HCT116 (cell line): ENCODE data around the gene NDUFS7. TPM values are rescaled to one million over a fixed set of nuclear protein-coding genes. Genes with fewer than 3 reads are reported as not detected.
"Not testable (repeated sequence)": the region's sequence is repeated elsewhere in the genome, so short reads cannot be mapped to it uniquely, and the experiment has no call there.

Experiments used
- ATAC-seq: fragments of 200-7000 bp; cut with Tn5 transposase; 2 replicates; pipeline ENCODE4 v1.9.1; 2020; ENCODE audit warnings: mild to moderate bottlenecking, moderate library complexity
- BruUV-seq: library from RNA; stranded (reverse); fragments of 400-500 nt; replicated peaks from 2 replicates; lab custom pipeline; 2021; lab: Mats Ljungman, UMichigan
- CTCF ChIA-PET: fragments of 300-600 bp; sonication (Branson Sonifier 250); formaldehyde crosslinking; loops from one replicate; lab custom pipeline; 2021; ENCODE audit warnings: antibody characterized with exemption; lab: Charles Lee
- POLR2A ChIA-PET: fragments of 300-600, 350-600 bp; sonication (Branson Sonifier 250); formaldehyde crosslinking; loops from one replicate; lab custom pipeline; 2021; ENCODE audit warnings: antibody characterized with exemption; lab: Charles Lee
- RAD21 ChIA-PET, 2 experiments: fragments of 300-600 bp; sonication (Branson Sonifier 250); formaldehyde crosslinking; loops; one replicate each; lab custom pipeline; 2023; ENCODE audit warnings: low total read pairs in 2 of 2; ENCODE audit not compliant: uncharacterized antibody in 2 of 2, unreplicated experiment in 2 of 2, low non-redundant PET in 1 of 2; lab: Charles Lee
- DNase-seq: peaks from one replicate; pipeline ENCODE4 v3.0.0-alpha.2; 2010; ENCODE audit warnings: low read depth, low spot score
- H2AFZ ChIP-seq: fragments of 200-600 bp; shearing (Covaris generic), sonication (generic); 2 replicates; pipeline ENCODE4 v1.6.1; 2017; ENCODE audit warnings: low read depth, mixed run types, mixed read lengths, antibody characterized with exemption, low read length; ENCODE audit not compliant: poor library complexity, severe bottlenecking
- H3K27ac ChIP-seq: 2 replicates; pipeline ENCODE4 v1.5.1; 2012; ENCODE audit warnings: low read depth, low read length
- H3K27me3 ChIP-seq: fragments of 200-600 bp; sonication (generic); 2 replicates; pipeline ENCODE4 v1.6.1; 2016; ENCODE audit warnings: mixed run types, low read length, mixed read lengths; ENCODE audit not compliant: insufficient read depth
- H3K36me3 ChIP-seq, 2 experiments: fragments of 200-500 bp in 1 of 2; fragments of 200-600 bp in 1 of 2; sonication (Bioruptor generic) in 1 of 2; sonication (generic) in 1 of 2; 2 replicates each; pipeline versions ENCODE4 v1.5.1 to v1.6.1; 2014 to 2016; ENCODE audit warnings: low read length in 2 of 2, inconsistent platforms in 1 of 2, mixed read lengths in 1 of 2, mixed run types in 1 of 2; ENCODE audit not compliant: insufficient read depth in 2 of 2, control insufficient read depth in 1 of 2
- H3K4me1 ChIP-seq, 2 experiments: fragments of 200-600 bp in 1 of 2; sonication (generic) in 1 of 2; 2 replicates each; pipeline versions ENCODE4 v1.5.1 to v1.6.1; 2012 to 2017; ENCODE audit warnings: low read length in 2 of 2, inconsistent platforms in 1 of 2, mild to moderate bottlenecking in 1 of 2, mixed read lengths in 1 of 2, mixed run types in 1 of 2, moderate library complexity in 1 of 2; ENCODE audit not compliant: insufficient read depth in 2 of 2, control insufficient read depth in 1 of 2
- H3K4me2 ChIP-seq: fragments of 200-600 bp; sonication (generic); 2 replicates; pipeline ENCODE4 v1.6.1; 2017; ENCODE audit warnings: mixed run types, low read length, mixed read lengths
- H3K4me3 ChIP-seq, 2 experiments: fragments of 200-600 bp in 1 of 2; sonication (generic) in 1 of 2; replicated peaks in 1 of 2; 2 replicates each; pipeline ENCODE4 v1.5.1; 2011 to 2016; ENCODE audit warnings: low read length in 2 of 2, control low read depth in 1 of 2, low read depth in 1 of 2, mild to moderate bottlenecking in 1 of 2, mixed read lengths in 1 of 2, mixed run types in 1 of 2
- H3K79me2 ChIP-seq: fragments of 200-600 bp; sonication (generic); 2 replicates; pipeline ENCODE4 v1.6.1; 2017; ENCODE audit warnings: mild to moderate bottlenecking, mixed run types, low read length, moderate library complexity, mixed read lengths; ENCODE audit not compliant: insufficient read depth
- H3K9ac ChIP-seq: fragments of 200-600 bp; sonication (generic); 2 replicates; pipeline ENCODE4 v1.6.1; 2016; ENCODE audit warnings: low read length, mixed read lengths
- H3K9me2 ChIP-seq: fragments of 200-600 bp; sonication (generic), shearing (Covaris generic); 2 replicates; pipeline ENCODE4 v1.6.1; 2017; ENCODE audit warnings: mixed run types, mild to moderate bottlenecking, moderate library complexity; ENCODE audit not compliant: insufficient read depth
- H3K9me3 ChIP-seq, 2 experiments: fragments of 200-500 bp in 1 of 2; fragments of 200-600 bp in 1 of 2; sonication (Bioruptor generic) in 1 of 2; sonication (generic) in 1 of 2; 2 replicates each; pipeline ENCODE4 v1.6.1; 2014 to 2017; ENCODE audit warnings: low read length in 2 of 2, mixed read lengths in 2 of 2, inconsistent platforms in 1 of 2, low read depth in 1 of 2, mild to moderate bottlenecking in 1 of 2, mixed run types in 1 of 2, moderate library complexity in 1 of 2; ENCODE audit not compliant: control insufficient read depth in 1 of 2, insufficient read depth in 1 of 2
- H4K20me1 ChIP-seq: fragments of 200-600 bp; sonication (generic), shearing (Covaris generic); 2 replicates; pipeline ENCODE4 v1.6.1; 2017; ENCODE audit warnings: mixed run types, mild to moderate bottlenecking, moderate library complexity; ENCODE audit not compliant: insufficient read depth
- MAX ChIP-seq: IDR thresholded peaks from 2 replicates; pipeline ENCODE4 v1.6.1; 2012
- YY1 ChIP-seq: IDR thresholded peaks from 2 replicates; pipeline ENCODE4 v1.6.1; 2011; ENCODE audit warnings: low read length, low read depth, moderate library complexity, mild to moderate bottlenecking; ENCODE audit not compliant: insufficient replicate concordance; ENCODE audit errors: extremely low read depth
- intact Hi-C: fragments of 100-400 bp; cut with micrococcal nuclease; formaldehyde crosslinking; loops from 2 replicates; pipeline ENCODE4 v1.10.0; 2022
- total RNA-seq: library from RNA; stranded (reverse); gene quantifications from one replicate; pipeline ENCODE4 v1.2.1, GENCODE V29; 2021; ENCODE audit not compliant: unreplicated experiment
- TF ChIP-seq, protein P1 (sequence below): IDR thresholded peaks from 2 replicates; pipeline ENCODE4 v1.6.1; 2012

The NDUFS7 gene
- total RNA-seq, 1 experiment from 2014 or later: 114 TPM

GRCh38 chr19:1418951-1419738 lies 35.4 kb downstream of the NDUFS7 start:
- no peak for ATAC-seq
- Histone ChIP-seq H3K4me1 (peaks cover 17 to 22% of the 10 kb centered on the region in 2 experiments; a peak in 3 of 4 replicates), H3K4me2 (no peak overlapping the region), H3K27me3 (no peaks in the 10 kb centered on the region), H2AFZ (no peak overlapping the region)
- POLR2A ChIA-PET: no interaction called here
- intact Hi-C loops: no loop called here
- TF ChIP-seq MAX: no peak
- TF ChIP-seq, protein P1, sequence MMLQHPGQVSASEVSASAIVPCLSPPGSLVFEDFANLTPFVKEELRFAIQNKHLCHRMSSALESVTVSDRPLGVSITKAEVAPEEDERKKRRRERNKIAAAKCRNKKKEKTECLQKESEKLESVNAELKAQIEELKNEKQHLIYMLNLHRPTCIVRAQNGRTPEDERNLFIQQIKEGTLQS: no peak
- no peak for TF ChIP-seq YY1
- TF ChIP-seq, all 23 proteins: peak for 0
- no TSS peak for BruUV-seq
- Histone ChIP-seq H3K4me3 (no peak overlapping the region), H3K9me3 (no peaks in the 10 kb centered on the region), H3K9me2 (no peaks in the 10 kb centered on the region), H3K9ac (no peak overlapping the region), H3K36me3 (peaks cover 44 to 72% of the 10 kb centered on the region in 2 experiments), H3K27ac (no peak overlapping the region), H4K20me1 (peaks cover 19% of the 10 kb centered on the region; the same call in 1 of the 2 replicates), H3K79me2 (peaks cover 96% of the 10 kb centered on the region)
- RAD21 ChIA-PET: no interaction called here
- DNase-seq: no peak
- CTCF ChIA-PET: no interaction called here

DNA sequence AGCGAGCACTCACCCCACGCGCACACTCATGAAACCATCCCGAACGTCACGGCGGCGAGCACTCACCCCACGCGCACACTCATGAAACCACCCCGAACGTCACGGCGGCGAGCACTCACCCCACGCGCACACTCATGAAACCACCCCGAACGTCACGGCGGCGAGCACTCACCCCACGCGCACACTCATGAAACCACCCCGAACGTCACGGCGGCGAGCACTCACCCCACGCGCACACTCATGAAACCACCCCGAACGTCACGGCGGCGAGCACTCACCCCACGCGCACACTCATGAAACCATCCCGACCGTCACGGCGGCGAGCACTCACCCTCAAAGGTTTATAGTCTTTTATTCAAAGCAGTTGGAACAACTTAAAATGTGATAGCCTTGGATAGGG lies 36.4 kb downstream of the NDUFS7 start:
- BruUV-seq, ATAC-seq, H3K4me3 ChIP-seq, intact Hi-C loops, H3K4me2 ChIP-seq, H3K9me3 ChIP-seq, POLR2A ChIA-PET, H3K9ac ChIP-seq, CTCF ChIA-PET, H3K27me3 ChIP-seq, H3K9me2 ChIP-seq, RAD21 ChIA-PET, H2AFZ ChIP-seq, H3K27ac ChIP-seq, DNase-seq: not testable (repeated sequence)
- Histone ChIP-seq H3K79me2 (peaks cover 95% of the 10 kb centered on the region), H4K20me1 (peaks cover 12% of the 10 kb centered on the region; the same call in 1 of the 2 replicates), H3K4me1 (peaks cover 11 to 13% of the 10 kb centered on the region in 2 experiments; a peak in 3 of 4 replicates), H3K36me3 (peaks cover 45 to 77% of the 10 kb centered on the region in 2 experiments)
